Measurements from ENCODE around the gene SPECC1L.

Gene SPECC1L

GRCh38 chr22:24302591-24302990 lies 32.0 kb downstream of the SPECC1L start:
- Histone ChIP-seq H3K4me2 (ENCODE audit: low read depth, low read length, poor library complexity, severe bottlenecking) (no peak overlapping the region), H3F3A (ENCODE audit: insufficient read depth) (no peaks in the 10 kb centered on the region), H3K27ac (ENCODE audit: low read depth, low read length) (no peak overlapping the region)

GRCh38 chr22:24303007-24303406 lies 32.4 kb downstream of the SPECC1L start:
- no peaks in the 10 kb centered on the region for H3K27me3 ChIP-seq (ENCODE audit: low read length)
- peaks cover 2% of the 10 kb centered on the region; the same call in 1 of the 2 replicates for H3K36me3 ChIP-seq (ENCODE audit: low read length)
- H3F3A ChIP-seq (ENCODE audit: insufficient read depth), result no peaks in the 10 kb centered on the region
- H2AFZ ChIP-seq (ENCODE audit: low read depth, low read length, severe bottlenecking), result no peak overlapping the region
- H4K20me1 ChIP-seq (ENCODE audit: low read depth, low read length), result 0 out of 2 replicates have a peak, but pooled peaks cover 3% of the 10 kb centered on the region
- no peak overlapping the region for H3K4me3 ChIP-seq (ENCODE audit: insufficient read depth, low read length, poor library complexity, severe bottlenecking)
- H3K9me2 ChIP-seq (replicated peaks; ENCODE audit: insufficient read depth, low read length), result no peaks in the 10 kb centered on the region
- TF ChIP-seq EZH2phosphoT487 (conservative IDR thresholded peaks at IDR 0.05; ENCODE audit: low read length), result no peak
- TF ChIP-seq CTCF (IDR thresholded peaks at IDR 0.05; ENCODE audit: insufficient read depth, low read length, poor library complexity, severe bottlenecking), result no peak
- no peak overlapping the region for H3K27ac ChIP-seq (ENCODE audit: low read depth, low read length)
- peaks cover 47% of the 10 kb centered on the region for H3K79me2 ChIP-seq (ENCODE audit: insufficient read depth, low read length)
- H3K4me2 ChIP-seq (ENCODE audit: low read depth, low read length, poor library complexity, severe bottlenecking), result no peak overlapping the region
- H3K9ac ChIP-seq (ENCODE audit: low read length), result no peak overlapping the region
- no peaks in the 10 kb centered on the region for H3K9me3 ChIP-seq (ENCODE audit: insufficient read depth, low read length)

More at GRCh38 chr22:24302591-24302990, 32.0 kb downstream of the SPECC1L start:
- no peaks in the 10 kb centered on the region for H3K27me3 ChIP-seq (ENCODE audit: low read length)
- peaks cover 42% of the 10 kb centered on the region for H3K79me2 ChIP-seq (ENCODE audit: insufficient read depth, low read length)
- H3K9me2 ChIP-seq (replicated peaks; ENCODE audit: insufficient read depth, low read length), result no peaks in the 10 kb centered on the region
- TF ChIP-seq CTCF (IDR thresholded peaks at IDR 0.05; ENCODE audit: insufficient read depth, low read length, poor library complexity, severe bottlenecking) (no peak), EZH2phosphoT487 (conservative IDR thresholded peaks at IDR 0.05; ENCODE audit: low read length) (no peak)
- no peak overlapping the region for H2AFZ ChIP-seq (ENCODE audit: low read depth, low read length, severe bottlenecking)
- H3K9me3 ChIP-seq (ENCODE audit: insufficient read depth, low read length), result no peaks in the 10 kb centered on the region
- 0 out of 2 replicates have a peak, but pooled peaks cover 3% of the 10 kb centered on the region for H4K20me1 ChIP-seq (ENCODE audit: low read depth, low read length)
- H3K36me3 ChIP-seq (ENCODE audit: low read length), result no peaks in the 10 kb centered on the region
- H3K4me3 ChIP-seq (ENCODE audit: insufficient read depth, low read length, poor library complexity, severe bottlenecking), result no peak overlapping the region
- H3K9ac ChIP-seq (ENCODE audit: low read length), result no peak overlapping the region

- no peak overlapping the region for H3K4me2 ChIP-seq (ENCODE audit: low read depth, low read length, poor library complexity, severe bottlenecking)
- H3K9me3 ChIP-seq (ENCODE audit: insufficient read depth, low read length), result no peaks in the 10 kb centered on the region
- H3F3A ChIP-seq (ENCODE audit: insufficient read depth), result no peaks in the 10 kb centered on the region
- H3K9ac ChIP-seq (ENCODE audit: low read length), result no peak overlapping the region
- 0 out of 2 replicates have a peak, but pooled peaks cover 3% of the 10 kb centered on the region for H4K20me1 ChIP-seq (ENCODE audit: low read depth, low read length)
- H3K27ac ChIP-seq (ENCODE audit: low read depth, low read length), result no peak overlapping the region
- no peak overlapping the region for H2AFZ ChIP-seq (ENCODE audit: low read depth, low read length, severe bottlenecking)
- H3K79me2 ChIP-seq (ENCODE audit: insufficient read depth, low read length), result peaks cover 49% of the 10 kb centered on the region
- no peaks in the 10 kb centered on the region for H3K27me3 ChIP-seq (ENCODE audit: low read length)
- H3K36me3 ChIP-seq (ENCODE audit: low read length), result peaks cover 6% of the 10 kb centered on the region; the same call in 1 of the 2 replicates
- no peak for TF ChIP-seq CTCF (IDR thresholded peaks at IDR 0.05; ENCODE audit: insufficient read depth, low read length, poor library complexity, severe bottlenecking)
- TF ChIP-seq EZH2phosphoT487 (conservative IDR thresholded peaks at IDR 0.05; ENCODE audit: low read length), result no peak
- H3K9me2 ChIP-seq (replicated peaks; ENCODE audit: insufficient read depth, low read length), result no peaks in the 10 kb centered on the region
- no peak overlapping the region for H3K4me3 ChIP-seq (ENCODE audit: insufficient read depth, low read length, poor library complexity, severe bottlenecking)
Observed at GRCh38 chr22:24304062-24304675, 33.5 kb downstream of the SPECC1L start.

Data from SU-DHL-6 (cell line).